K562 (cell line): ENCODE results near the gene PDCD5. TPM values are rescaled to one million over a fixed set of nuclear protein-coding genes. Genes with fewer than 3 reads are reported as not detected.
A peak's percentile ranks its signal among the peaks of the same experiment; 100 is the strongest.

ENCODE experiments used
- ATAC-seq: fragments of 200-7000 bp; cut with Tn5 transposase; 3 replicates; pipeline ENCODE4 v1.9.1; 2020; ENCODE audit warnings: moderate library complexity
- BruUV-seq: library from RNA; stranded (reverse); fragments of 400-500 nt; replicated peaks from 2 replicates; lab custom pipeline; 2021; lab: Mats Ljungman, UMichigan
- CTCF ChIA-PET: fragments of 300-600 bp; formaldehyde crosslinking; extraction: SDS; loops from one replicate; lab custom pipeline; 2021; ENCODE audit warnings: low intra/inter-chr PET ratio; lab: Yijun Ruan, JAX
- POLR2A ChIA-PET: fragments of 300-600, 350-650 bp; sonication (Branson Sonifier 250); formaldehyde crosslinking; extraction: SDS; loops from one replicate; lab custom pipeline; 2021; ENCODE audit warnings: antibody characterized with exemption, inconsistent platforms; lab: Yijun Ruan, JAX
- DNase-seq, 4 experiments: peaks; one replicate each; pipeline versions ENCODE4 v3.0.0 to v3.0.0-alpha.2; 2011 to 2018; ENCODE audit warnings: low spot score in 3 of 4, mixed read lengths in 3 of 4; ENCODE audit errors: extremely low read depth in 1 of 4
- FAIRE-seq: peaks from 2 replicates; lab custom pipeline; 2011; peaks lifted over from hg19 to GRCh38; lab: Jason Lieb, UNC
- H2AFZ ChIP-seq: 2 replicates; pipeline ENCODE4 v1.6.0; 2011; ENCODE audit warnings: low read depth, low read length, control low read depth, inconsistent platforms
- H3K27ac ChIP-seq: fragments of 200-600 bp; 3 replicates; pipeline ENCODE4 v1.8.0; 2011; ENCODE audit warnings: low read depth, mild to moderate bottlenecking, control low read depth, inconsistent platforms, low read length, moderate library complexity, mixed read lengths; ENCODE audit errors: extremely low read depth
- H3K27me3 ChIP-seq, 2 experiments: fragments of 300-600 bp in 1 of 2; 2 replicates in 1 of 2; 3 replicates in 1 of 2; pipeline versions ENCODE4 v1.6.0 to v1.8.0; 2011; ENCODE audit warnings: inconsistent platforms in 2 of 2, low read length in 2 of 2, mild to moderate bottlenecking in 1 of 2, mixed read lengths in 1 of 2, moderate library complexity in 1 of 2; ENCODE audit not compliant: control insufficient read depth in 2 of 2, insufficient read depth in 2 of 2
- H3K36me3 ChIP-seq: fragments of 300-600 bp; 3 replicates; pipeline ENCODE4 v1.8.0; 2011; ENCODE audit warnings: mild to moderate bottlenecking, low read length, inconsistent platforms; ENCODE audit not compliant: control insufficient read depth, insufficient read depth
- H3K4me1 ChIP-seq, 2 experiments: fragments of 200-600 bp in 1 of 2; replicated peaks in 1 of 2; 2 replicates in 1 of 2; 3 replicates in 1 of 2; pipeline versions ENCODE4 v1.5.1 to v1.8.0; 2011; ENCODE audit warnings: inconsistent platforms in 2 of 2, low read length in 2 of 2, mild to moderate bottlenecking in 1 of 2, mixed read lengths in 1 of 2, moderate library complexity in 1 of 2; ENCODE audit not compliant: control insufficient read depth in 2 of 2, insufficient read depth in 2 of 2
- H3K4me2 ChIP-seq: 2 replicates; pipeline ENCODE4 v1.6.1; 2011; ENCODE audit warnings: low read length, control low read depth, inconsistent platforms, mixed read lengths; ENCODE audit not compliant: insufficient read depth
- H3K4me3 ChIP-seq: fragments of 200-600 bp; sonication (generic), shearing (Covaris generic); 2 replicates; pipeline ENCODE4 v1.5.1; 2016; ENCODE audit warnings: control low read depth, inconsistent platforms
- H3K79me2 ChIP-seq: fragments of 200-600 bp; 3 replicates; pipeline ENCODE4 v1.8.0; 2011; ENCODE audit warnings: low read length, inconsistent platforms; ENCODE audit not compliant: control insufficient read depth, insufficient read depth
- H3K9ac ChIP-seq, 2 experiments: 2 replicates each; pipeline versions ENCODE4 v1.6.0 to v1.6.1; 2011; ENCODE audit warnings: low read depth in 2 of 2, low read length in 2 of 2, control low read depth in 1 of 2, inconsistent platforms in 1 of 2, mild to moderate bottlenecking in 1 of 2, mixed read lengths in 1 of 2; ENCODE audit not compliant: insufficient read depth in 1 of 2
- H3K9me1 ChIP-seq: one replicate; pipeline ENCODE4 v1.6.0; 2011; ENCODE audit warnings: inconsistent platforms, mild to moderate bottlenecking, low read length, moderate library complexity; ENCODE audit not compliant: control insufficient read depth, insufficient read depth
- H3K9me3 ChIP-seq: replicated peaks from 2 replicates; pipeline ENCODE4 v1.5.1; 2011; ENCODE audit warnings: low read depth, low read length, inconsistent platforms; ENCODE audit not compliant: control insufficient read depth, insufficient read depth
- H4K20me1 ChIP-seq: replicated peaks from 2 replicates; pipeline ENCODE4 v1.6.1; 2011; ENCODE audit warnings: low read length, inconsistent platforms, mixed read lengths; ENCODE audit not compliant: control insufficient read depth, insufficient read depth
- POLR2G ChIP-seq: fragments of 200-400 bp; formaldehyde crosslinking; IDR thresholded peaks from 2 replicates; pipeline ENCODE4 v1.6.1; 2017; ENCODE audit warnings: low read depth, mild to moderate bottlenecking, antibody characterized with exemption, low read length, moderate library complexity
- PRDM10 ChIP-seq: fragments of 450-650 bp; IDR thresholded peaks from 2 replicates; pipeline ENCODE4 v1.6.1; 2018; ENCODE audit not compliant: partially characterized antibody
- RBM22 ChIP-seq: fragments of 200-400 bp; formaldehyde crosslinking; IDR thresholded peaks from 2 replicates; pipeline ENCODE4 v1.6.1; 2018; ENCODE audit warnings: low read length, low read depth; ENCODE audit not compliant: poor library complexity, severe bottlenecking
- WGBS: fragments of 100-300 bp; shearing (Covaris generic); methylation state at CpG from one replicate; pipeline ENCODE4 v1.1.6; 2016; ENCODE audit warnings: low coverage, mixed read lengths; ENCODE audit not compliant: insufficient coverage; ENCODE audit errors: missing lambda C conversion rate; 5-methylcytosine and 5-hydroxymethylcytosine counted together
- in situ Hi-C: fragments of 300-500 bp; cut with MboI; formaldehyde crosslinking; loops from 4 replicates; pipeline ENCODE4 v1.15.0; 2018; ENCODE audit warnings: inconsistent platforms, mixed read lengths
- intact Hi-C: fragments of 100-400 bp; cut with micrococcal nuclease; formaldehyde crosslinking; loops from 2 replicates; pipeline ENCODE4 v1.14.2; 2022
- polyA plus RNA-seq, 8 experiments: library from polyadenylated mRNA; depleted of rRNA in 4 of 8; stranded (reverse) in 5 of 8; unstranded in 3 of 8; fragments of >200 nt; fragmentation: Nextera tagmentation in 2 of 8; fragmentation: Illumina TruSeq in 1 of 8; extraction: Ambion mirVana in 2 of 8; extraction: Trizol in 1 of 8; gene quantifications; 2 replicates each; pipeline versions ENCODE4 v1.2.1 to v1.2.3, GENCODE V29; 2011 to 2014; ENCODE audit warnings: inconsistent platforms in 1 of 8, missing spikeins in 1 of 8
- total RNA-seq, 7 experiments: library from RNA; depleted of rRNA in 6 of 7; stranded (reverse); fragments of >200 nt in 6 of 7; fragmentation: Illumina TruSeq in 2 of 7; extraction: Trizol in 2 of 7; gene quantifications; 2 replicates each; pipeline versions ENCODE4 v1.2.1 to v1.2.3, GENCODE V29; 2011 to 2021; ENCODE audit warnings: low replicate concordance in 1 of 7

Gene PDCD5
- total and polyA plus RNA-seq, 9 of the 15 experiments (the other 6 are each of a cell fraction or from before 2014, with no cell fraction given) = 122 to 322 (median 269) TPM

GRCh38 chr19:32605544-32605943 lies 24.6 kb downstream of the PDCD5 start:
- Histone ChIP-seq H3K4me1 (peaks cover 0 to 5% of the 10 kb centered on the region in 2 experiments; a peak in 1 of 5 replicates), H3K27me3 (no peaks in the 10 kb centered on the region), H3K27ac (no peak overlapping the region), H4K20me1 (no peaks in the 10 kb centered on the region), H3K79me2 (no peaks in the 10 kb centered on the region), H3K9ac (no peak overlapping the region), H3K4me3 (no peak overlapping the region), H2AFZ (no peak overlapping the region), H3K36me3 (peaks cover 83% of the 10 kb centered on the region), H3K4me2 (no peak overlapping the region), H3K9me1 (no peaks in the 10 kb centered on the region)
- ChIA-PET CTCF (no interaction called here), POLR2A (no interaction called here)
- BruUV-seq = no TSS peak
- no peak for ATAC-seq
- 98% methylated on average over 12 of the region's 21 CpGs for WGBS
- in situ Hi-C loops = no loop called here
- intact Hi-C loops = no loop called here
- no peak for DNase-seq
- no peak for FAIRE-seq
- TF ChIP-seq PRDM10 (no peak), POLR2G (0 out of 2 replicates have a peak, but pooled peaks have one; percentile 26), RBM22 (peak; percentile 57)
- TF ChIP-seq, all 486 proteins: peak for 2
- H3K9me3 ChIP-seq = no peaks in the 10 kb centered on the region
